K562 (cell line): ENCODE data around the gene MAGI2. TPM values are rescaled to one million over a fixed set of nuclear protein-coding genes. Genes with fewer than 3 reads are reported as not detected.

Source experiments
- AFF1 ChIP-seq, 2 experiments: fragments of 450-650 bp; IDR thresholded peaks; 2 replicates each; pipeline ENCODE4 v1.6.1; 2018; ENCODE audit warnings: mild to moderate bottlenecking in 2 of 2, low read depth in 1 of 2; ENCODE audit not compliant: partially characterized antibody in 2 of 2
- BDP1 ChIP-seq: IDR thresholded peaks from 3 replicates; pipeline ENCODE4 v1.6.1; 2011; ENCODE audit not compliant: insufficient read length, insufficient read depth
- BRD9 ChIP-seq: fragments of 450-650 bp; IDR thresholded peaks from 2 replicates; pipeline ENCODE4 v1.6.1; 2018; ENCODE audit warnings: low read depth; ENCODE audit not compliant: partially characterized antibody
- CREB3 ChIP-seq: fragments of 450-650 bp; conservative IDR thresholded peaks from 2 replicates; pipeline ENCODE4 v1.6.1; 2016; ENCODE audit warnings: missing genetic modification characterization, low read depth, mild to moderate bottlenecking, missing compliant biosample characterization, moderate library complexity
- CTCF ChIP-seq, 3 experiments: IDR thresholded peaks in 2 of 3; conservative IDR thresholded peaks in 1 of 3; 2 replicates each; pipeline ENCODE4 v1.5.1; 2011 to 2012; ENCODE audit warnings: low read length in 3 of 3, mild to moderate bottlenecking in 3 of 3, control low read depth in 2 of 3, improper control_type of control experiment in 1 of 3, inconsistent platforms in 1 of 3, low read depth in 1 of 3, mixed read lengths in 1 of 3, moderate library complexity in 1 of 3; ENCODE audit not compliant: insufficient read depth in 2 of 3
- GABPA ChIP-seq: fragments of 200-800 bp; sonication (Bioruptor generic); conservative IDR thresholded peaks from 2 replicates; pipeline ENCODE4 v1.6.1; 2016; ENCODE audit warnings: low read depth, missing genetic modification characterization, missing compliant biosample characterization
- HDAC2 ChIP-seq: fragments of 450-650 bp; IDR thresholded peaks from 2 replicates; pipeline ENCODE4 v1.6.1; 2016; ENCODE audit warnings: mild to moderate bottlenecking
- ID3 ChIP-seq, 2 experiments: fragments of 250-450 bp in 1 of 2; fragments of 450-650 bp in 1 of 2; sonication (Bioruptor Pico) in 1 of 2; IDR thresholded peaks; 2 replicates each; pipeline versions ENCODE4 v1.6.1 to v1.8.0; 2016 to 2021; ENCODE audit warnings: mild to moderate bottlenecking in 2 of 2, moderate library complexity in 2 of 2, missing compliant biosample characterization in 1 of 2, missing genetic modification characterization in 1 of 2
- MAFF ChIP-seq: IDR thresholded peaks from 2 replicates; pipeline ENCODE4 v1.6.1; 2012; ENCODE audit warnings: low read length, improper control_type of control experiment
- MNT ChIP-seq, 2 experiments: fragments of 450-650 bp; conservative IDR thresholded peaks; 2 replicates each; pipeline ENCODE4 v1.6.1; 2017; ENCODE audit warnings: mild to moderate bottlenecking in 2 of 2, moderate library complexity in 2 of 2
- NCOR1 ChIP-seq: fragments of 450-650 bp; IDR thresholded peaks from 2 replicates; pipeline ENCODE4 v1.6.1; 2016; ENCODE audit warnings: mild to moderate bottlenecking, moderate library complexity
- RNF2 ChIP-seq: sonication (generic); IDR thresholded peaks from 2 replicates; pipeline ENCODE4 v1.6.1; 2016
- SMAD4 ChIP-seq: fragments of 250-450 bp; sonication (Bioruptor Pico); conservative IDR thresholded peaks from 2 replicates; pipeline ENCODE4 v1.8.0; 2021; ENCODE audit warnings: inconsistent platforms, mild to moderate bottlenecking, moderate library complexity
- ZNF121 ChIP-seq: sonication (generic); formaldehyde crosslinking; conservative IDR thresholded peaks from 2 replicates; pipeline ENCODE4 v1.8.0; 2022; ENCODE audit warnings: missing genetic modification reagents
- polyA plus RNA-seq, 8 experiments: library from polyadenylated mRNA; depleted of rRNA in 4 of 8; stranded (reverse) in 5 of 8; unstranded in 3 of 8; fragments of >200 nt; fragmentation: Nextera tagmentation in 2 of 8; fragmentation: Illumina TruSeq in 1 of 8; extraction: Ambion mirVana in 2 of 8; extraction: Trizol in 1 of 8; gene quantifications; 2 replicates each; pipeline versions ENCODE4 v1.2.1 to v1.2.3, GENCODE V29; 2011 to 2014; ENCODE audit warnings: inconsistent platforms in 1 of 8, missing spikeins in 1 of 8
- total RNA-seq, 7 experiments: library from RNA; depleted of rRNA in 6 of 7; stranded (reverse); fragments of >200 nt in 6 of 7; fragmentation: Illumina TruSeq in 2 of 7; extraction: Trizol in 2 of 7; gene quantifications; 2 replicates each; pipeline versions ENCODE4 v1.2.1 to v1.2.3, GENCODE V29; 2011 to 2021; ENCODE audit warnings: low replicate concordance in 1 of 7

The MAGI2 gene
- total and polyA plus RNA-seq, 9 of the 15 experiments (the other 6 are each of a cell fraction or from before 2014, with no cell fraction given) = 0.27 to 1.4 (median 0.70) TPM

GRCh38 chr7:77989981-77990566 lies 1463.4 kb downstream of the MAGI2 start (continued):
- peak in 1 of 2 experiments; percentile 39 for TF ChIP-seq AFF1 (IDR thresholded peaks at IDR 0.05; ENCODE audit: low read depth in 1 of 2, partially characterized antibody in 2 of 2)
- TF ChIP-seq NCOR1 = peak; percentile 47; the same call in 1 of the 2 replicates
- peak; percentile 53 for TF ChIP-seq BRD9
- no peak for TF ChIP-seq BDP1
- peak; percentile 56 for TF ChIP-seq GABPA
- peak; percentile 88 for TF ChIP-seq SMAD4 (CRISPR knock-in tag)
- TF ChIP-seq CREB3 (tag) = peak; percentile 83
- TF ChIP-seq HDAC2 = peak; percentile 62; the same call in 1 of the 2 replicates
- no peak for TF ChIP-seq ZNF121 (CRISPR knock-in tag)
- no peak for TF ChIP-seq ID3 (CRISPR knock-in tag; IDR thresholded peaks at IDR 0.05)
- TF ChIP-seq ID3 (tag; IDR thresholded peaks at IDR 0.05) = peak; percentile 69
- peak; percentile 86 for TF ChIP-seq MAFF
- TF ChIP-seq MNT (conservative IDR thresholded peaks at IDR 0.05) = 0 out of 4 replicates have a peak, but pooled peaks have one; percentile 36 to 44
- TF ChIP-seq RNF2 = peak; percentile 59; the same call in 1 of the 2 replicates
- peak; percentile 35 to 69 (median 57) for TF ChIP-seq CTCF (IDR thresholded peaks at IDR 0.05 in 2 of 3, conservative IDR thresholded peaks at IDR 0.05 in 1 of 3; ENCODE audit: insufficient read depth in 2 of 3, low read depth in 1 of 3, low read length in 3 of 3)
